ENCODE measurements around the gene HYAL2.
A peak's percentile ranks its signal among the peaks of the same experiment; 100 is the strongest.

Gene HYAL2

GRCh38 chr3:50350213-50350526 is 27.6 kb upstream of the HYAL2 start:
- DNase-seq: no peak

GRCh38 chr3:50347187-50347813 is 24.8 kb upstream of the HYAL2 start:
- peak; percentile 32 for DNase-seq

- no peak for DNase-seq
These were observed 23.2 kb upstream of the HYAL2 start, which contains the start of gene ZMYND10 for GRCh38 chr3:50345586-50346234. Gene ZMYND10, minus strand, starts transcription at chr3:50345732. Its CDS starts 153 bp downstream, at chr3:50345579.

- no peak for DNase-seq
These were observed 22.5 kb upstream of the HYAL2 start for GRCh38 chr3:50345008-50345407.

GRCh38 chr3:50342813-50343633 is 20.5 kb upstream of the HYAL2 start:
- DNase-seq: no peak

GRCh38 chr3:50341996-50342650 is 19.6 kb upstream of the HYAL2 start:
- DNase-seq: no peak

- DNase-seq: no peak
These were observed 19.0 kb upstream of the HYAL2 start for GRCh38 chr3:50341537-50341936.

GRCh38 chr3:50340448-50341329 is 18.1 kb upstream of the HYAL2 start, which contains the start of gene RASSF1:
Gene RASSF1, minus strand, starts transcription at chr3:50340836. Its CDS starts 31 bp downstream, at chr3:50340805.
- no peak for DNase-seq

- no peak for DNase-seq
These were observed 17.6 kb upstream of the HYAL2 start for GRCh38 chr3:50340147-50340447.

- no peak for DNase-seq
These were observed 17.1 kb upstream of the HYAL2 start for GRCh38 chr3:50339485-50340146.

GRCh38 chr3:50338965-50339364 is 16.4 kb upstream of the HYAL2 start:
- DNase-seq: no peak

- DNase-seq: peak; percentile 94
These were observed 14.8 kb upstream of the HYAL2 start for GRCh38 chr3:50337175-50337861.

GRCh38 chr3:50336452-50337174 is 14.1 kb upstream of the HYAL2 start:
- DNase-seq: no peak

- DNase-seq: no peak
These were observed 12.0 kb upstream of the HYAL2 start for GRCh38 chr3:50334339-50335075.

- DNase-seq: no peak
These were observed 11.3 kb upstream of the HYAL2 start for GRCh38 chr3:50333744-50334328.

- DNase-seq: no peak
These were observed 8.9 kb upstream of the HYAL2 start for GRCh38 chr3:50331364-50331907.

- no peak for DNase-seq
These were observed 7.8 kb upstream of the HYAL2 start for GRCh38 chr3:50330330-50330729.

GRCh38 chr3:50327943-50328691 is 5.6 kb upstream of the HYAL2 start, which contains the start of gene TUSC2:
Gene TUSC2, minus strand, starts transcription at chr3:50328223. Its CDS starts 124 bp downstream, at chr3:50328099.
- peak; percentile 92 for DNase-seq

Measured in NCI-H1092 (cell line).